GM13977 (cell line): Measurements from ENCODE around the gene KATNA1.

ENCODE experiments used
- DNase-seq: peaks from one replicate; pipeline ENCODE4 v3.0.0; 2012; ENCODE audit warnings: low spot score
- CTCF ChIP-seq: IDR thresholded peaks from 2 replicates; pipeline ENCODE4 v1.5.1; 2012; ENCODE audit warnings: mild to moderate bottlenecking, control low read depth; ENCODE audit not compliant: insufficient read depth; ENCODE audit errors: extremely low read depth, missing control alignments
- in situ Hi-C: fragments of 300-500 bp; cut with MboI; formaldehyde crosslinking; loops from one replicate; pipeline ENCODE4 v1.12.0; 2022; ENCODE audit warnings: low sequenced_read_pairs, low pct_unique_long_range_greater_than_20kb, mixed read lengths, inconsistent platforms; ENCODE audit not compliant: unreplicated experiment

Gene KATNA1

GRCh38 chr6:149545754-149546471 lies 102.6 kb downstream of the KATNA1 start, which contains the start of gene PPIL4:
PPIL4 (minus strand) TSS chr6:149546043; CDS start chr6:149546005, 38 bp downstream.
- in situ Hi-C loops: no loop called here
- peak; percentile 90 for DNase-seq

GRCh38 chr6:149545258-149545753 lies 103.2 kb downstream of the KATNA1 start:
- in situ Hi-C loops: no loop called here
- DNase-seq: peak; percentile 25
- TF ChIP-seq CTCF: no peak

More at GRCh38 chr6:149545754-149546471, 102.6 kb downstream of the KATNA1 start, which contains the start of gene PPIL4:
- peak; percentile 70 for TF ChIP-seq CTCF
